Measurements from ENCODE around the gene KIF4A. TPM values are rescaled to one million over a fixed set of nuclear protein-coding genes. Genes with fewer than 3 reads are reported as not detected.

KIF4A gene
- total and polyA plus RNA-seq, 9 of the 15 experiments (the other 6 are each of a cell fraction or from before 2014, with no cell fraction given), result 13.0 to 42.7 (median 35.9) TPM

DNA sequence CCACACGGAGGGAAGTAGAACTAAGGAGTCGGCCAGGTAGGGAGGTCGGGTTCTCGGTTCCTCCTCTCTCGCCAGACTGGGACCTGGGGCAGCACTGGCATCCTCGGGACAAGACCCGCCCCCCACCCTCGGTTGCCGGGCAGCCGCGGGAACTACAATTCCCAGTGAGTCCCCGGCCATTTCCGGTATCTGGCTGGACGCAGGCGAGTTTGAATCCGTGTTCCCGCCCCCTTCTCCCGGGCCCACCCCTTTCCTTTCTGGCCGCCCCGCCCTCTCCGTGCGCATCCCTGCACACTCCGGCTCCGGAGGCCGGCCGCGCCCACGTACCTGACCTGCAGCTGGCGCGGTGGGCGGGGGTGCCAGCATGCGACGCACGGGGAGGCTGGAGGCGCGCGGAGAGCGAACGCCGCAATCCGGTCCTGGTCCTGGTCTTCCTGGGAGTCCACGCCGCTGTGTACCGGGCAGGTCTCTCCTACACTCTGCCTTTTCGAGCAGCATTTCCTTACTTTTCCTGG is 144.5 kb downstream of the KIF4A start (continued):
- TF ChIP-seq HIVEP1 (CRISPR knock-in tag; IDR thresholded peaks at IDR 0.05), result no peak
- TF ChIP-seq ATF3 (IDR thresholded peaks at IDR 0.05), result no peak
- no peak for TF ChIP-seq ATF3 (CRISPR knock-in tag; conservative IDR thresholded peaks at IDR 0.05)
- no peak for TF ChIP-seq ZNF512 (tag; IDR thresholded peaks at IDR 0.05)
- no peak for TF ChIP-seq DMBX1 (CRISPR knock-in tag; IDR thresholded peaks at IDR 0.05; ENCODE audit: borderline replicate concordance)
- TF ChIP-seq, protein P1, sequence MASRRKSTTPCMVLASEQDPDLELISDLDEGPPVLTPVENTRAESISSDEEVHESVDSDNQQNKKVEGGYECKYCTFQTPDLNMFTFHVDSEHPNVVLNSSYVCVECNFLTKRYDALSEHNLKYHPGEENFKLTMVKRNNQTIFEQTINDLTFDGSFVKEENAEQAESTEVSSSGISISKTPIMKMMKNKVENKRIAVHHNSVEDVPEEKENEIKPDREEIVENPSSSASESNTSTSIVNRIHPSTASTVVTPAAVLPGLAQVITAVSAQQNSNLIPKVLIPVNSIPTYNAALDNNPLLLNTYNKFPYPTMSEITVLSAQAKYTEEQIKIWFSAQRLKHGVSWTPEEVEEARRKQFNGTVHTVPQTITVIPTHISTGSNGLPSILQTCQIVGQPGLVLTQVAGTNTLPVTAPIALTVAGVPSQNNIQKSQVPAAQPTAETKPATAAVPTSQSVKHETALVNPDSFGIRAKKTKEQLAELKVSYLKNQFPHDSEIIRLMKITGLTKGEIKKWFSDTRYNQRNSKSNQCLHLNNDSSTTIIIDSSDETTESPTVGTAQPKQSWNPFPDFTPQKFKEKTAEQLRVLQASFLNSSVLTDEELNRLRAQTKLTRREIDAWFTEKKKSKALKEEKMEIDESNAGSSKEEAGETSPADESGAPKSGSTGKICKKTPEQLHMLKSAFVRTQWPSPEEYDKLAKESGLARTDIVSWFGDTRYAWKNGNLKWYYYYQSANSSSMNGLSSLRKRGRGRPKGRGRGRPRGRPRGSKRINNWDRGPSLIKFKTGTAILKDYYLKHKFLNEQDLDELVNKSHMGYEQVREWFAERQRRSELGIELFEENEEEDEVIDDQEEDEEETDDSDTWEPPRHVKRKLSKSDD (conservative IDR thresholded peaks at IDR 0.05; ENCODE audit: low read length), result no peak
- TF ChIP-seq ZFPM2 (CRISPR knock-in tag; IDR thresholded peaks at IDR 0.05), result no peak
- no peak for TF ChIP-seq USF1 (CRISPR knock-in tag; IDR thresholded peaks at IDR 0.05)
- no peak for TF ChIP-seq PKNOX1 (IDR thresholded peaks at IDR 0.05)
- TF ChIP-seq ZBTB12 (CRISPR knock-in tag; IDR thresholded peaks at IDR 0.05), result no peak
- no peak for TF ChIP-seq RFX5 (IDR thresholded peaks at IDR 0.05; ENCODE audit: low read depth, low read length)
- no peak for TF ChIP-seq ATF7 (IDR thresholded peaks at IDR 0.05)
- no peak for TF ChIP-seq RHOXF2B (CRISPR knock-in tag; conservative IDR thresholded peaks at IDR 0.05)
- TF ChIP-seq, protein P2, sequence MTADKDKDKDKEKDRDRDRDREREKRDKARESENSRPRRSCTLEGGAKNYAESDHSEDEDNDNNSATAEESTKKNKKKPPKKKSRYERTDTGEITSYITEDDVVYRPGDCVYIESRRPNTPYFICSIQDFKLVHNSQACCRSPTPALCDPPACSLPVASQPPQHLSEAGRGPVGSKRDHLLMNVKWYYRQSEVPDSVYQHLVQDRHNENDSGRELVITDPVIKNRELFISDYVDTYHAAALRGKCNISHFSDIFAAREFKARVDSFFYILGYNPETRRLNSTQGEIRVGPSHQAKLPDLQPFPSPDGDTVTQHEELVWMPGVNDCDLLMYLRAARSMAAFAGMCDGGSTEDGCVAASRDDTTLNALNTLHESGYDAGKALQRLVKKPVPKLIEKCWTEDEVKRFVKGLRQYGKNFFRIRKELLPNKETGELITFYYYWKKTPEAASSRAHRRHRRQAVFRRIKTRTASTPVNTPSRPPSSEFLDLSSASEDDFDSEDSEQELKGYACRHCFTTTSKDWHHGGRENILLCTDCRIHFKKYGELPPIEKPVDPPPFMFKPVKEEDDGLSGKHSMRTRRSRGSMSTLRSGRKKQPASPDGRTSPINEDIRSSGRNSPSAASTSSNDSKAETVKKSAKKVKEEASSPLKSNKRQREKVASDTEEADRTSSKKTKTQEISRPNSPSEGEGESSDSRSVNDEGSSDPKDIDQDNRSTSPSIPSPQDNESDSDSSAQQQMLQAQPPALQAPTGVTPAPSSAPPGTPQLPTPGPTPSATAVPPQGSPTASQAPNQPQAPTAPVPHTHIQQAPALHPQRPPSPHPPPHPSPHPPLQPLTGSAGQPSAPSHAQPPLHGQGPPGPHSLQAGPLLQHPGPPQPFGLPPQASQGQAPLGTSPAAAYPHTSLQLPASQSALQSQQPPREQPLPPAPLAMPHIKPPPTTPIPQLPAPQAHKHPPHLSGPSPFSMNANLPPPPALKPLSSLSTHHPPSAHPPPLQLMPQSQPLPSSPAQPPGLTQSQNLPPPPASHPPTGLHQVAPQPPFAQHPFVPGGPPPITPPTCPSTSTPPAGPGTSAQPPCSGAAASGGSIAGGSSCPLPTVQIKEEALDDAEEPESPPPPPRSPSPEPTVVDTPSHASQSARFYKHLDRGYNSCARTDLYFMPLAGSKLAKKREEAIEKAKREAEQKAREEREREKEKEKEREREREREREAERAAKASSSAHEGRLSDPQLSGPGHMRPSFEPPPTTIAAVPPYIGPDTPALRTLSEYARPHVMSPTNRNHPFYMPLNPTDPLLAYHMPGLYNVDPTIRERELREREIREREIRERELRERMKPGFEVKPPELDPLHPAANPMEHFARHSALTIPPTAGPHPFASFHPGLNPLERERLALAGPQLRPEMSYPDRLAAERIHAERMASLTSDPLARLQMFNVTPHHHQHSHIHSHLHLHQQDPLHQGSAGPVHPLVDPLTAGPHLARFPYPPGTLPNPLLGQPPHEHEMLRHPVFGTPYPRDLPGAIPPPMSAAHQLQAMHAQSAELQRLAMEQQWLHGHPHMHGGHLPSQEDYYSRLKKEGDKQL (CRISPR knock-in tag; IDR thresholded peaks at IDR 0.05; ENCODE audit: borderline replicate concordance), result no peak

Measured in K562 (cell line).